Stimulated activated naive B cell treated with anti-CD40 and anti-IgM and Interleukin-4, amounts not matched to agents 10 μg/mL and 1 μg/mL and 100 μg/mL, for 72 hours (primary cell): Measurements from ENCODE around the gene TAS2R16.
"Not testable (repeated sequence)": the region's sequence is repeated elsewhere in the genome, so short reads cannot be mapped to it uniquely, and the experiment has no call there.

Experiments used
- ATAC-seq, 2 donors: fragments of 150-1000 bp; cut with Tn5 transposase; replicated peaks; 2 replicates each; pipeline ENCODE4 v1.10.0; 2021; ENCODE audit warnings: moderate library complexity in 1 of 2
- DNase-seq: peaks from one replicate; pipeline ENCODE4 v3.0.0; 2021
- H3K27ac Mint-ChIP-seq: one replicate; pipeline ENCODE4 v1.8.0; 2022; ENCODE audit warnings: mild to moderate bottlenecking, mixed read lengths
- H3K27me3 Mint-ChIP-seq, 2 donors: one replicate each; pipeline ENCODE4 v1.8.0; 2022; ENCODE audit warnings: mixed read lengths in 2 of 2
- H3K36me3 Mint-ChIP-seq, 2 donors: one replicate each; pipeline ENCODE4 v1.8.0; 2022; ENCODE audit warnings: mixed read lengths in 2 of 2, mild to moderate bottlenecking in 1 of 2
- H3K4me1 Mint-ChIP-seq, 2 donors: one replicate each; pipeline ENCODE4 v1.8.0; 2022; ENCODE audit warnings: mixed read lengths in 2 of 2, mild to moderate bottlenecking in 1 of 2
- H3K4me3 Mint-ChIP-seq, 2 donors: one replicate each; pipeline ENCODE4 v1.8.0; 2022; ENCODE audit warnings: mild to moderate bottlenecking in 2 of 2, mixed read lengths in 2 of 2, moderate library complexity in 1 of 2
- H3K9me3 Mint-ChIP-seq, 2 donors: one replicate each; pipeline ENCODE4 v1.8.0; 2022; ENCODE audit warnings: mixed read lengths in 2 of 2, mild to moderate bottlenecking in 1 of 2

TAS2R16 gene

DNA sequence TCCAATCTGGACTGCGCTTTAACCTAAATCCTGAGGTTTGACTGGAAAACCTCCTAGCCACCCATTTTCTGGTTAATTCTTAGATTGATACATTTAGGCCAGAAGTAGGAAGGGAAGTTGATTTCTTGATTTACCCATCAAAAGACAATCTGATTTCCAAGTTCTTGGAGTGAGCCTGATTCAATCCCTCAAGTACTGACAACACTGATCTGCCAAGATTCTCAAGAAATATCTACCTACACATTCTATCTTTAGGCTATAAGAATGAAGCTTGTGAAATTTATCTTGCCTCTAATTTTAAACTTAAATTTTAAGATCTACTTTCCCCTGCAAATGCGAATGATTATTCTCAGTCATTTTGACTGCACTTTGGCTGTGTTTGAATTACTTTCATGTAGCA, 5.9 kb downstream of the TAS2R16 start:
- DNase-seq (no peak), ATAC-seq (no peak)
- no peak overlapping the region for H3K27ac Mint-ChIP-seq
- H3K36me3 Mint-ChIP-seq, result no peaks in the 10 kb centered on the region
- H3K4me1 Mint-ChIP-seq, result no peaks in the 10 kb centered on the region
- H3K4me3 Mint-ChIP-seq, result no peak overlapping the region
- no peaks in the 10 kb centered on the region for H3K27me3 Mint-ChIP-seq
- peaks cover 0 to 5% of the 10 kb centered on the region in 2 donors for H3K9me3 Mint-ChIP-seq

DNA sequence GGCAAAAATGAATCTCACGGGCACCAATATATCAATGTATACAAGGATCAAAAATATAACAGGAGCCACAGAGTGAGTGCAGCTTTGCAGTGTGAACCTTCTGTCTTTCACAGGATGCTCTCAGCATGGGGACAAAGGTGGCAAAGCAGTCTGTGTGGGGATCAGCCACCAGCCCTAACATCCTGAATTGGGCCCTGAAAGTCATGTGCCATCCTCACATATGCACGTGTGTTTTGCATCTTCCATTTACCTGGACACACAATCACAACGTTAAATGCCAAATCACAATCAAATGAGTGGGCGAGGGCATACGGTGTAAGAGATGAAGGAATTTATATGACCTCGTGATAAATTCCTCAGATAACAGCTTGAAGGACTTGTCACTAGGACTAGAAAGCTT, 6.5 kb downstream of the TAS2R16 start:
- no peaks in the 10 kb centered on the region for H3K36me3 Mint-ChIP-seq
- no peaks in the 10 kb centered on the region for H3K4me1 Mint-ChIP-seq
- no peak for ATAC-seq
- H3K27ac Mint-ChIP-seq, result no peak overlapping the region
- H3K27me3 Mint-ChIP-seq, result no peaks in the 10 kb centered on the region
- DNase-seq, result no peak
- peaks cover 0 to 5% of the 10 kb centered on the region in 2 donors for H3K9me3 Mint-ChIP-seq
- H3K4me3 Mint-ChIP-seq, result no peak overlapping the region

DNA sequence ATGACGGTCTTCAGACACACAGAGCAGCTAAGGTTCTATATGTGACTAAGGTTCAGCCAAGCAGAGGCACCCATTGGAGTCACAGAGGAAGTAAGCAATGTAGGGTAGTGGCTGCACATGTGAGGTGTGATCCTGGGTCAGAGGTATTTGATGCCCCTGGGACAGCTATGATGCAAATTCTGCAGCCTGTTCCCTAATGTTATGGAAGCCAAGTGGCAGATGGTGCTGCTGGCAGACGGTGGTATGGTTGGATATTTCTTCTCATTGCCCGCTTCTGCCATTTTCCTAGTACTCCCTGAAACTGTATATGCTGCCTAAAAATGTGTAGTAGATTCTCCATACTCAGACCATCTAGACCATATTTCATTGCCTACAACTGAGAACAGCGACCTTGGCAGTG, 7.2 kb downstream of the TAS2R16 start:
- ATAC-seq (no peak), DNase-seq (no peak)
- Mint-ChIP-seq H3K4me3 (no peak overlapping the region), H3K9me3 (peaks cover 0 to 3% of the 10 kb centered on the region in 2 donors), H3K36me3 (no peaks in the 10 kb centered on the region), H3K27ac (no peak overlapping the region), H3K27me3 (no peaks in the 10 kb centered on the region), H3K4me1 (no peaks in the 10 kb centered on the region)

DNA sequence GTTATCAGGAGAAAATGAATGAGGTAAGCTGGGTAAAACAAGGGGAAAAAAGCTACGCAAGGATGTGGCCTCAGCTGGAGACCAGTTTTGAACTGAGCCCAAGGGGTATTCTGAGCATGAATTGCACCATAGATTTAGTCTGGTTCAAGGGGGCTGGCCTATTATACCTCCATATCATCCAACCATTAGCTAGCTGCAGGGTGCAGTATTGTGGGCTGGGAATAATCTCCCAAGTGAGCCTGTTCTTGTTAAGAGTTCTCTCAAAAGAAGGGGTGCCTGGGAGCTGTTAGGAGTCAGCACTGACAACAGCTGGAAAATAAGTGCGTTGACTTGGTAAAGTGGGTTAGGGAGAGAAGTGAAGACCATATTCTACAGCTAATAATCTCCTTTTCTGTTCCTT, 8.0 kb downstream of the TAS2R16 start:
- Mint-ChIP-seq H3K27me3 (no peaks in the 10 kb centered on the region), H3K4me3 (no peak overlapping the region), H3K36me3 (no peaks in the 10 kb centered on the region), H3K9me3 (peaks cover 0 to 3% of the 10 kb centered on the region in 2 donors), H3K4me1 (no peaks in the 10 kb centered on the region), H3K27ac (no peak overlapping the region)
- DNase-seq (no peak), ATAC-seq (no peak)

DNA sequence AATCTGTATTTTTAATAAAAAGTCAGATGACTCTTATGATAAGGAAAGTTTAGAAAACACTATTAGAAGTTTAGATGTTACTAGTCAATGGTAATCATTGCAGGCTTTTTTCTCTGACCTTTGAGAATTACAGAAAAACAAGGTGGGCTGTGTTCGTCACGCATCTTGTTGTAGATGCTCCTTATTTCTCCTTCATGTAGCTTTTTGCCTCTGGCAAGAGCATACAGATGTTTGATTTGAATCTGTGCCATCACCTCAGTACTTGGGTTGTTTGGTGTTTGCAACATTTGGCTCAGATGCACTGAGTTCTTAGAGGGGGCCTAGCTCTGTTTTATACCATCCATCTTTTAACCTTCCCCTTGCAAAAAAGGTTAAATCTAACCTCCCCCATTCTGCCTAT, 11.5 kb downstream of the TAS2R16 start:
- peaks cover 0 to 3% of the 10 kb centered on the region in 2 donors for H3K9me3 Mint-ChIP-seq
- no peak overlapping the region for H3K27ac Mint-ChIP-seq
- H3K36me3 Mint-ChIP-seq, result no peaks in the 10 kb centered on the region
- no peak for DNase-seq
- ATAC-seq, result no peak
- no peak overlapping the region for H3K4me3 Mint-ChIP-seq
- H3K4me1 Mint-ChIP-seq, result no peaks in the 10 kb centered on the region
- H3K27me3 Mint-ChIP-seq, result no peaks in the 10 kb centered on the region

DNA sequence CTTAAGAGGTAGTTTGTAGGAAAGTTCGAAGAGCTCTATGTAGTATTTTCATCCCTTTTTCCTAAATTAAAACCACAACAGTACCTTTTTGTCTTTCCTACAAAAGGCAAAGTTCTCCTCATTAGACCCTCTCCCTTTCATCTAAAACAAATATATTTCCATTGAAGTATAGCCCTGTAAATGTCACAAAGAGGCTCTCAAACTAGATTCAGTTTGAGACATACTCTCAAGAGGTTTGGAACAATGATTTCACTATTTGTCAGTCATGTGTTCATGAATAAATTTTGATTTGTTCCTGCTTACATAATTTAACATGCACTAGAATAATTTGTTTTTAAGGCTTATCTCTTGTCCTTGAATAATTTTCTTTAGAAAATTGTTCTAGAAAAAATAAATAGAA, 12.2 kb downstream of the TAS2R16 start:
- H3K36me3 Mint-ChIP-seq, result no peaks in the 10 kb centered on the region
- H3K9me3 Mint-ChIP-seq, result peaks cover 0 to 3% of the 10 kb centered on the region in 2 donors
- ATAC-seq (no peak), DNase-seq (no peak)
- no peaks in the 10 kb centered on the region for H3K4me1 Mint-ChIP-seq
- no peaks in the 10 kb centered on the region for H3K27me3 Mint-ChIP-seq
- H3K4me3 Mint-ChIP-seq, result no peak overlapping the region
- no peak overlapping the region for H3K27ac Mint-ChIP-seq

DNA sequence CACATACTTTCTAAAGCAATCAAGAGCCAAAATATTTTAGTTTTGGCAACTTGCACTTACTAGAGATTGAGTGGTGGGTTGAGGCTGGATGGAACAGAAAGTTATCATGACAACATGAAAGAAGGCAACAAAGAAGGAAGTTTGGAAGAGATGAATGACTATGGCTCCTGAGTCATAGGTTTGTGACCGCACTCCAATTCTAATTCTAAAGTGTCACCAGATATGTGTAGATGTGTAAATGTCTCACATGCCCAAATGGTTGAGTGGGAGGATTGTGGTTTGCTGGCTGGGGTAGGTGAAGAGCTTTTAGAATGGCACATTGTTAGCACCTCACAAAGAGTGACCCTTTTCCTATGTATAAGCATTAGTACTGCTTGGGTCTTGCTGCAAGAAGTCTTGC, 20.2 kb downstream of the TAS2R16 start:
- Mint-ChIP-seq H3K4me1 (no peaks in the 10 kb centered on the region), H3K4me3 (no peak overlapping the region)
- no peak for DNase-seq

DNA sequence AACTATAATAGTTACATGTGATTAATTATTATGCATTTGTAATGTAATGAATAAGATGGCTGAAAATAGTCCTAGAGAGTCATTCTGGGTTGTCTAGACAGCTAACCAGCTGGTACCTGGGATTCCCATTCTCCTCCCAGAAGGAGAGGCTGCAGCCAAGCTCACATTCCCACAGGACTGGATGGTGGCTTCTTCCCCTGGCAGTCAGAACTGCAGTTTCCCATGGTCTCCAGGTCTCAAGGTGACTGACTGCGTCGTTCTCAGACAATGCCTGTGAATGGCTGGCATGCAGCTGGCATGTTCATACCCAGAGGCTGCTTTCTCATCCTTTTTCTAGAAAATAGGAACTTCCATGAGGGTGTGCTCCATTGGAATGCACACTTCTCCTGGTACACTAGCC, 21.3 kb downstream of the TAS2R16 start:
- Mint-ChIP-seq H3K27me3 (no peaks in the 10 kb centered on the region), H3K4me1 (no peaks in the 10 kb centered on the region), H3K4me3 (no peak overlapping the region), H3K9me3 (peaks cover 0 to 3% of the 10 kb centered on the region in 2 donors), H3K36me3 (no peaks in the 10 kb centered on the region), H3K27ac (no peak overlapping the region)
- ATAC-seq (no peak), DNase-seq (no peak)

More for the DNA sequence above, 20.2 kb downstream of the TAS2R16 start:
- H3K9me3 Mint-ChIP-seq, result peaks cover 0 to 3% of the 10 kb centered on the region in 2 donors
- no peak overlapping the region for H3K27ac Mint-ChIP-seq
- no peaks in the 10 kb centered on the region for H3K36me3 Mint-ChIP-seq
- ATAC-seq, result no peak
- no peaks in the 10 kb centered on the region for H3K27me3 Mint-ChIP-seq

DNA sequence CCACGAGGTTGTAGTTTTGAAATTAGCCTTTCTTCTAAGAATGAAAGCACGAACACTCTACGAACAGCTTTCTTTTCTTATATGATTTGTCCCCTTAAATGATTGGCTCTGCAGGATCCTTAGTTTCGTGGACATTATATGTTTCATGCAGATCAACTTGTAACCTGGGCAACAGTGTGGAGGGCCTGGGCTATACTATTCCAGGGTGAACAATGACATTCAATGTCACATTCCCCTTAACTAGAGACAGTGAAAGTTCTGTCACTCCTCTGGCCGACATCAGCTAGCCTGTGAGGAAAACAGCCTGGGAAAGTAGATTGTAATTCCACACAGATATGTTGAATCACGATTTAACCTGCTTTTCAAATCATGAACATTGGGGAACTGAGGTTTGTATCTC, 23.4 kb downstream of the TAS2R16 start:
- H3K27ac Mint-ChIP-seq, result no peak overlapping the region
- H3K4me1 Mint-ChIP-seq, result no peaks in the 10 kb centered on the region

DNA sequence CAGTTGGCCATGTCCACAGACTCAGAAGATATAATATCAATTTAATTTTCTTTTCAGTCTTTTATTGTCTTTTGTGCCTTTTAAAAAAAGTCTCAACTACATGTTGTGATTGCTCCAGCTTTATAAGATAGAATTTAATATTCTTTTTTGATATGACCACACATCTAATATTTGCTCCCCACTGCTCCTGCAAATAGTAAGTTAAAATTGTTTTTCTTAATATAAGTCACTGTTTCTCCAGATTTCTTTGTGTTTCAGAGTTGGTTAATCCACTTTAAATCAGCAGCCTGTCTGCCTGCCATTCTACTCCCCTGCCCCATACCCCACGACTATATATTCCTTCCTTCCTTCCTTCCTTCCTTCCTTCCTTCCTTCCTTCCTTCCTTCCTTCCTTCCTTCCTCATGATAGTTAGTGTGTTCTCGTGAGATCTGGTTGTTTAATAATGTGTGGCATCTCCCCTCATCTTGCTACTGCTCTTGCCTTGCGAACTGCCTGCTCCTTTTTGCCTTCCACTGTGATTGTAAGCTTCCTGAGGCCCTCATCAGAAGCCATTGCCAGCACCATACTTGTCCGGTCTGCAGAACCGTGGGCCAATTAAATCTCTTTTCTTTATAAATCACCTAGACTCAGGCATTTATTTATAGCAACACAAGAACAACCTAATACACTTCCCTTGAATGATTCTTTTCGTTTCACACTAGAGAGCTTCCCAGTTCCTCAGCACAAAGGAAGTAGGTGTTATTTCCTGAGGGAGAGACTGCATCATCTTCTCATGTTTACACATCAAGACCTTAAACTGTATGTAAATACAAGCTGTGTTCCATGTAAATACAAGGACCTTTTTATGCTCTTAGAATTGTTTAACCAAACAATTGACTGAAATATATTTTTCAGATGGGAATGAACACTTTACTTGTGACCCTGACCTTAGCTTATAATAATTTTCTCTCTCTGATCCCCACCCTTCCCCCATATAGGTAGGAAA, 24.5 kb downstream of the TAS2R16 start:
- no peaks in the 10 kb centered on the region for H3K9me3 Mint-ChIP-seq
- DNase-seq (no peak), ATAC-seq (no peak)
- no peaks in the 10 kb centered on the region for H3K4me1 Mint-ChIP-seq
- H3K27me3 Mint-ChIP-seq, result no peaks in the 10 kb centered on the region
- no peak overlapping the region for H3K4me3 Mint-ChIP-seq
- H3K27ac Mint-ChIP-seq, result no peak overlapping the region
- no peaks in the 10 kb centered on the region for H3K36me3 Mint-ChIP-seq

More for the DNA sequence above, 23.4 kb downstream of the TAS2R16 start:
- DNase-seq, result no peak
- no peak for ATAC-seq
- Mint-ChIP-seq H3K36me3 (no peaks in the 10 kb centered on the region), H3K9me3 (peaks cover 0 to 2% of the 10 kb centered on the region in 2 donors), H3K4me3 (no peak overlapping the region), H3K27me3 (no peaks in the 10 kb centered on the region)

DNA sequence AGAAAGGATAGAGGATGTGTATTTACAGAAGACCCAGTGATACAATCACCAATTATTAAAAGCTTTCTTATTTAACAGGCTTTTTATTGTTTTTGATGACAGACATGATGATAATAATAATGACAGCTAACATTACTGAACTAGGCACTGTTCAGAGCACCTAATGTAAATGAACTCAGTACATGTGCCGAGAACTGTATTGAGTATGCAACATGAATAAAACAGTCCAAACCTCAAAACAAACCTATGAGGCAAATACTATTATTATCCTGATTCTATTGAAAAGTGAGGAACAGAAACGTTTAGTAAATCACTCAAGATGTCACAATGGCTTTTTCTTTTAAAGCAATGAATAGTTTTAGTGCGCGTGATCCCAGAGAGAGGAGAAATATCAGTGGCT, 27.1 kb downstream of the TAS2R16 start:
- no peaks in the 10 kb centered on the region for H3K4me1 Mint-ChIP-seq
- H3K27ac Mint-ChIP-seq, result no peak overlapping the region
- no peaks in the 10 kb centered on the region for H3K9me3 Mint-ChIP-seq
- no peaks in the 10 kb centered on the region for H3K36me3 Mint-ChIP-seq
- no peaks in the 10 kb centered on the region for H3K27me3 Mint-ChIP-seq
- ATAC-seq, result no peak
- DNase-seq, result no peak
- no peak overlapping the region for H3K4me3 Mint-ChIP-seq

DNA sequence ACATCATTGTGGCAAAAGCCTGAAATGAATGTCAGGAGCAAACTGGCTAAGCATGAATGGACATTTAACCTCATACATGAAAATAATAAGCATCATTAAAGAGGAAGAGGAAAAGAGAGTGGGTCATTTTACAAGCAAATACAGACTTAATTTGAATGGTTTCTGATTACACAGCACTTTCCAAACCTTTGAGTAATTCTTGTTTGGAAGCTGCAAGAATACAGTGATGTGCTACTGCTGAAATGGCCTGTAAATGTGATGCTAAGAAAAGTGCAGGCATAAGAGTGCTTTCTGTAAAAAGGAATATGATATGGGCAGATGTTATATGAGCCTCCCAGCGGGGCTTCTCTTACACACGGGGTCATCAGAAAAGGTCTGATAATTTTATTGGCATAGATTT, 30.2 kb downstream of the TAS2R16 start:
- no peak for ATAC-seq
- no peaks in the 10 kb centered on the region for H3K4me1 Mint-ChIP-seq
- H3K27me3 Mint-ChIP-seq, result no peaks in the 10 kb centered on the region
- H3K4me3 Mint-ChIP-seq, result no peak overlapping the region
- DNase-seq, result no peak
- H3K36me3 Mint-ChIP-seq, result no peaks in the 10 kb centered on the region
- no peaks in the 10 kb centered on the region for H3K9me3 Mint-ChIP-seq
- no peak overlapping the region for H3K27ac Mint-ChIP-seq

DNA sequence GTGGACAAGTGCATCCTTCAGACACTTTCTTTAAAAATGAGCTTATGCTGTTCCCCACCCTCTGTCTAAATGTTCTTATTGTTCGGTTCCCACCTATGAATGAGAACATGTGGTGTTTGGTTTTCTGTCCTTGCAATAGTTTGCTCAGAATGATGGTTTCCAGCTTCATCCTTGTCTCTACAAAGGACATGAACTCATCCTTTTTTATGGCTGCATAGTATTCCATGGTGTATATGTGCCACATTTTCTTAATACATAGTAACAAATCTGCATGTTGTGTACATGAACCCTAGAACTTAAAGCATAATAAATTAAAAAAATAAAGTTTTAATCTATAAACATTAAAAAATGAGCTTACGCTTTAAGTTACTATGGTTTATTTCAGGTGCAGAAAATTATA, 41.8 kb downstream of the TAS2R16 start:
- H3K36me3 Mint-ChIP-seq, H3K27me3 Mint-ChIP-seq: not testable (repeated sequence)

DNA sequence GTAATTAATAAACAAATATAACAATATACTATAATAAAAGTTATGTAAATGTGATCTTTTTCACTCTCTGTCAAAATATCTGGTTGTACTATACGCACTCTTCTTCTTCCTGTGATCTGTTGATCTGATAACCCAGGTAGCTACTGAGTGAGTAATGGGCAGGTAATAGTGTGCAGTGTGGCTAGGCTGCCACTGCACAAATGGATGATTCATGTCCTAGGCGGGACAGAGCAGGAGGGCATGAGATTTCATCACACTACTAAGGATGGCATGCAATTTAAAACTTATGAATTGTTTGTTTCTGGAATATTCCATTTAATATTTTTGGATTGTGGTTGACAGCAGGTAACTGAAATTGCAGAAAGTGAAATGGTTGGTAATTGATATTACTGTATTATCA, 44.5 kb downstream of the TAS2R16 start:
- no peaks in the 10 kb centered on the region for H3K27me3 Mint-ChIP-seq
- ATAC-seq, result no peak
- DNase-seq, result no peak
- no peaks in the 10 kb centered on the region for H3K36me3 Mint-ChIP-seq
- no peaks in the 10 kb centered on the region for H3K4me1 Mint-ChIP-seq
- H3K9me3 Mint-ChIP-seq, result peaks cover 4 to 6% of the 10 kb centered on the region in 2 donors
- H3K4me3 Mint-ChIP-seq, result no peak overlapping the region
- H3K27ac Mint-ChIP-seq, result no peak overlapping the region

More for the DNA sequence above, 41.8 kb downstream of the TAS2R16 start:
- DNase-seq, H3K4me1 Mint-ChIP-seq, H3K9me3 Mint-ChIP-seq, ATAC-seq, H3K4me3 Mint-ChIP-seq, H3K27ac Mint-ChIP-seq: not testable (repeated sequence)

DNA sequence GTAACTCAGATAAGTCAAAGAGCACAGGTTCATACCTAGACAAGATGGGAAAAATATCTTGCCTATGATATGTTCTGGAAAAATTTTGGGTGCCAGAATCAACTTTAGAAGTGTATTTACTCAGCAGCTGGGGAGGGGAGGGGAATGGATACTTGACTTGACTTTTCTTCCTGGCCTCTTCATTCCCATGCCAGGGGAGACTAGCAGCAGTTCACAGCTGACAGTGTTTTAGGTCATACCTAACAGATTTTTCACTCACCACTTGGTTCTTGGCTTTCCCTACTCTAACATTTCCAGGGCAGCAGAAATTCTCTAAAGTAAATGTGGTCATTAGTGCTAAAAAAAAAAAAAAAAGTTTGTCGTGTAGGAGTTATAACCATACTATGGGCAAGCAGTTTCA, 46.3 kb downstream of the TAS2R16 start:
- Mint-ChIP-seq H3K4me3 (no peak overlapping the region), H3K4me1 (no peaks in the 10 kb centered on the region), H3K36me3 (no peaks in the 10 kb centered on the region), H3K9me3 (peaks cover 1 to 4% of the 10 kb centered on the region in 2 donors), H3K27ac (no peak overlapping the region), H3K27me3 (no peaks in the 10 kb centered on the region)
- ATAC-seq (no peak), DNase-seq (no peak)
